HepG2 (cell line): ENCODE measurements around the gene MAD2L2. TPM values are rescaled to one million over a fixed set of nuclear protein-coding genes. Genes with fewer than 3 reads are reported as not detected.

Experiments used
- KDM3A ChIP-seq: IDR thresholded peaks from 2 replicates; pipeline ENCODE4 v1.6.1; 2018; ENCODE audit warnings: low read depth, missing compliant biosample characterization
- KLF11 ChIP-seq: IDR thresholded peaks from 2 replicates; pipeline ENCODE4 v1.6.1; 2016; ENCODE audit warnings: missing compliant biosample characterization
- MYC ChIP-seq: sonication (generic); formaldehyde crosslinking; IDR thresholded peaks from 2 replicates; pipeline ENCODE4 v1.9.0; 2021; ENCODE audit warnings: missing genetic modification reagents, borderline replicate concordance
- PHF8 ChIP-seq: sonication (generic); formaldehyde crosslinking; IDR thresholded peaks from 2 replicates; pipeline ENCODE4 v1.5.0; 2020; ENCODE audit warnings: missing genetic modification reagents
- RAD21 ChIP-seq: fragments of 450-650 bp; formaldehyde crosslinking; IDR thresholded peaks from 2 replicates; pipeline ENCODE4 v1.5.0; 2020; ENCODE audit warnings: mild to moderate bottlenecking
- TAF15 ChIP-seq: fragments of 200-400 bp; formaldehyde crosslinking; IDR thresholded peaks from one replicate; pipeline ENCODE4 v1.6.1; 2018; ENCODE audit warnings: mild to moderate bottlenecking, low read depth, low read length; ENCODE audit not compliant: poor library complexity, severe bottlenecking
- ZNF451 ChIP-seq: sonication (generic); formaldehyde crosslinking; IDR thresholded peaks from 2 replicates; pipeline ENCODE4 v1.5.0; 2020; ENCODE audit warnings: mild to moderate bottlenecking, missing genetic modification reagents
- ZNF563 ChIP-seq: sonication (generic); formaldehyde crosslinking; IDR thresholded peaks from 2 replicates; pipeline ENCODE4 v1.8.0; 2022; ENCODE audit warnings: mild to moderate bottlenecking, moderate library complexity, missing genetic modification reagents
- ZNF720 ChIP-seq: sonication (generic); formaldehyde crosslinking; IDR thresholded peaks from 2 replicates; pipeline ENCODE4 v1.4.0; 2020; ENCODE audit warnings: missing genetic modification reagents
- polyA plus RNA-seq, 8 experiments: library from polyadenylated mRNA; depleted of rRNA in 3 of 8; stranded (reverse) in 7 of 8; unstranded in 1 of 8; fragments of >200 nt; fragmentation: Illumina TruSeq in 4 of 8; extraction: Trizol in 4 of 8; gene quantifications; 2 replicates each; pipeline versions ENCODE4 v1.2.1 to v1.2.3, GENCODE V29; 2011 to 2016; ENCODE audit warnings: low read depth in 4 of 8, missing spikeins in 1 of 8, mixed read lengths in 1 of 8; ENCODE audit not compliant: insufficient read depth in 1 of 8
- total RNA-seq, 5 experiments: library from RNA; depleted of rRNA; stranded (reverse); fragments of >200 nt; fragmentation: Illumina TruSeq; extraction: Trizol; gene quantifications; 2 replicates each; pipeline ENCODE4 v1.2.3, GENCODE V29; 2016; ENCODE audit warnings: low read depth in 1 of 5
- TF ChIP-seq, protein P1 (sequence below): IDR thresholded peaks from 2 replicates; pipeline ENCODE4 v1.6.1; 2018; ENCODE audit warnings: missing genetic modification reagents, mild to moderate bottlenecking, missing compliant biosample characterization
- TF ChIP-seq, protein P2 (sequence below): sonication (generic); formaldehyde crosslinking; IDR thresholded peaks from 2 replicates; pipeline ENCODE4 v1.4.0; 2020; ENCODE audit warnings: missing genetic modification reagents
- TF ChIP-seq, protein P3 (sequence below): sonication (generic); formaldehyde crosslinking; IDR thresholded peaks from 2 replicates; pipeline ENCODE4 v1.4.0; 2020; ENCODE audit warnings: missing genetic modification reagents
- TF ChIP-seq, protein P4 (sequence below): sonication (generic); formaldehyde crosslinking; IDR thresholded peaks from 2 replicates; pipeline ENCODE4 v1.4.0; 2020; ENCODE audit warnings: mild to moderate bottlenecking, missing genetic modification reagents

MAD2L2 gene
- total and polyA plus RNA-seq, 2 of the 13 experiments (the other 11 are each of a cell fraction or from before 2014, with no cell fraction given) = 51.8 to 53.8 TPM

DNA sequence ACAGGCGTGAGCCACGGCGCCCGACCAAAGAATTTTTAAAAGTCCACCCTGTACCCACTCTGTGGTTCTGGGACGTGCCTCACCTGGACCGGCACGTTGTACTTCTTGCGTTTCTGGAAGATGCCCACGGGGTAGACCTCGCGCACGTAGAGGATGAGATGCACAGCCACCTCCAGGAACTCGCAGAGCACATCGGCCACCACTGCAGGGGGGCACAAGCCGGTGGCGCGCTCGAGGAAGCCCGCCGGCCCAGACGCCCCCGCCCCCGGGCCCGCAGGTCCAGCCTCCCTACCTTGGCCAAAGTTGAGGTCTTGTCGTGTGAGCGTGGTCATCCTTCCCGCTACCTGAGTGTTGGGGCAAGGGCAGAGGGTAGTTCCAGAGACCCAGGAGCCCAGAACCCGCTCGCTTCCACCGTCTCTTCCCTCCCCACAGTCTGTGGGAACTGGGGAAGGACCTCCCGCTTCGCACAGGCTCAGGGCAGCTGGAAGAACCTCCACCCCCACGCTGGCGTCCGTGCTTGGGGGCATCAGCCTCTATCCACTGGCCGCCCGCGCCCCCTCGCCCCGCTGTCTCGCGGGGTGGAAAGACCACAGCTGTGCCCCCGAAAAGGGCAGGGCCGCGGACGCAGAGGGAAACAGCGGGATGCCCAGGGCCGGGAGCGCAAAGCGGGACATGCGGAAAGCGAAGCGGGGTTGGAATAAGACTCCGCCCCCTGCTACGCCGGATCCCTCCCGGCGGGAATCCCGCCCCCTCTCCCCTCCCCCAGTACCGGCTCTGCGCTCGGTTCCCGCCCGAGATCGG lies 478 bp downstream of the MAD2L2 start (continued):
- TF ChIP-seq, protein P1, sequence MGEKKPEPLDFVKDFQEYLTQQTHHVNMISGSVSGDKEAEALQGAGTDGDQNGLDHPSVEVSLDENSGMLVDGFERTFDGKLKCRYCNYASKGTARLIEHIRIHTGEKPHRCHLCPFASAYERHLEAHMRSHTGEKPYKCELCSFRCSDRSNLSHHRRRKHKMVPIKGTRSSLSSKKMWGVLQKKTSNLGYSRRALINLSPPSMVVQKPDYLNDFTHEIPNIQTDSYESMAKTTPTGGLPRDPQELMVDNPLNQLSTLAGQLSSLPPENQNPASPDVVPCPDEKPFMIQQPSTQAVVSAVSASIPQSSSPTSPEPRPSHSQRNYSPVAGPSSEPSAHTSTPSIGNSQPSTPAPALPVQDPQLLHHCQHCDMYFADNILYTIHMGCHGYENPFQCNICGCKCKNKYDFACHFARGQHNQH = peak; percentile 20; the same call in 1 of the 2 replicates
- TF ChIP-seq MYC = peak; percentile 49; the same call in 1 of the 2 replicates
- no peak for TF ChIP-seq ZNF720 (CRISPR knock-in tag)
- TF ChIP-seq ZNF451 (CRISPR knock-in tag) = peak; percentile 68; the same call in 1 of the 2 replicates
- peak; percentile 10; the same call in 1 of the 2 replicates for TF ChIP-seq RAD21 (CRISPR knock-in tag)
- TF ChIP-seq, protein P2, sequence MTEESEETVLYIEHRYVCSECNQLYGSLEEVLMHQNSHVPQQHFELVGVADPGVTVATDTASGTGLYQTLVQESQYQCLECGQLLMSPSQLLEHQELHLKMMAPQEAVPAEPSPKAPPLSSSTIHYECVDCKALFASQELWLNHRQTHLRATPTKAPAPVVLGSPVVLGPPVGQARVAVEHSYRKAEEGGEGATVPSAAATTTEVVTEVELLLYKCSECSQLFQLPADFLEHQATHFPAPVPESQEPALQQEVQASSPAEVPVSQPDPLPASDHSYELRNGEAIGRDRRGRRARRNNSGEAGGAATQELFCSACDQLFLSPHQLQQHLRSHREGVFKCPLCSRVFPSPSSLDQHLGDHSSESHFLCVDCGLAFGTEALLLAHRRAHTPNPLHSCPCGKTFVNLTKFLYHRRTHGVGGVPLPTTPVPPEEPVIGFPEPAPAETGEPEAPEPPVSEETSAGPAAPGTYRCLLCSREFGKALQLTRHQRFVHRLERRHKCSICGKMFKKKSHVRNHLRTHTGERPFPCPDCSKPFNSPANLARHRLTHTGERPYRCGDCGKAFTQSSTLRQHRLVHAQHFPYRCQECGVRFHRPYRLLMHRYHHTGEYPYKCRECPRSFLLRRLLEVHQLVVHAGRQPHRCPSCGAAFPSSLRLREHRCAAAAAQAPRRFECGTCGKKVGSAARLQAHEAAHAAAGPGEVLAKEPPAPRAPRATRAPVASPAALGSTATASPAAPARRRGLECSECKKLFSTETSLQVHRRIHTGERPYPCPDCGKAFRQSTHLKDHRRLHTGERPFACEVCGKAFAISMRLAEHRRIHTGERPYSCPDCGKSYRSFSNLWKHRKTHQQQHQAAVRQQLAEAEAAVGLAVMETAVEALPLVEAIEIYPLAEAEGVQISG = peak; percentile 9; the same call in 1 of the 2 replicates
- TF ChIP-seq ZNF563 = peak; percentile 95
- peak; percentile 3 for TF ChIP-seq TAF15
- TF ChIP-seq, protein P3, sequence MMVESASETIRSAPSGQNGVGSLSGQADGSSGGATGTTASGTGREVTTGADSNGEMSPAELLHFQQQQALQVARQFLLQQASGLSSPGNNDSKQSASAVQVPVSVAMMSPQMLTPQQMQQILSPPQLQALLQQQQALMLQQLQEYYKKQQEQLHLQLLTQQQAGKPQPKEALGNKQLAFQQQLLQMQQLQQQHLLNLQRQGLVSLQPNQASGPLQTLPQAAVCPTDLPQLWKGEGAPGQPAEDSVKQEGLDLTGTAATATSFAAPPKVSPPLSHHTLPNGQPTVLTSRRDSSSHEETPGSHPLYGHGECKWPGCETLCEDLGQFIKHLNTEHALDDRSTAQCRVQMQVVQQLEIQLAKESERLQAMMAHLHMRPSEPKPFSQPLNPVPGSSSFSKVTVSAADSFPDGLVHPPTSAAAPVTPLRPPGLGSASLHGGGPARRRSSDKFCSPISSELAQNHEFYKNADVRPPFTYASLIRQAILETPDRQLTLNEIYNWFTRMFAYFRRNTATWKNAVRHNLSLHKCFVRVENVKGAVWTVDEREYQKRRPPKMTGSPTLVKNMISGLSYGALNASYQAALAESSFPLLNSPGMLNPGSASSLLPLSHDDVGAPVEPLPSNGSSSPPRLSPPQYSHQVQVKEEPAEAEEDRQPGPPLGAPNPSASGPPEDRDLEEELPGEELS (CRISPR knock-in tag) = no peak
- peak; percentile 73; the same call in 1 of the 2 replicates for TF ChIP-seq KDM3A (CRISPR knock-in tag)
- TF ChIP-seq PHF8 = peak; percentile 83
- TF ChIP-seq, protein P4, sequence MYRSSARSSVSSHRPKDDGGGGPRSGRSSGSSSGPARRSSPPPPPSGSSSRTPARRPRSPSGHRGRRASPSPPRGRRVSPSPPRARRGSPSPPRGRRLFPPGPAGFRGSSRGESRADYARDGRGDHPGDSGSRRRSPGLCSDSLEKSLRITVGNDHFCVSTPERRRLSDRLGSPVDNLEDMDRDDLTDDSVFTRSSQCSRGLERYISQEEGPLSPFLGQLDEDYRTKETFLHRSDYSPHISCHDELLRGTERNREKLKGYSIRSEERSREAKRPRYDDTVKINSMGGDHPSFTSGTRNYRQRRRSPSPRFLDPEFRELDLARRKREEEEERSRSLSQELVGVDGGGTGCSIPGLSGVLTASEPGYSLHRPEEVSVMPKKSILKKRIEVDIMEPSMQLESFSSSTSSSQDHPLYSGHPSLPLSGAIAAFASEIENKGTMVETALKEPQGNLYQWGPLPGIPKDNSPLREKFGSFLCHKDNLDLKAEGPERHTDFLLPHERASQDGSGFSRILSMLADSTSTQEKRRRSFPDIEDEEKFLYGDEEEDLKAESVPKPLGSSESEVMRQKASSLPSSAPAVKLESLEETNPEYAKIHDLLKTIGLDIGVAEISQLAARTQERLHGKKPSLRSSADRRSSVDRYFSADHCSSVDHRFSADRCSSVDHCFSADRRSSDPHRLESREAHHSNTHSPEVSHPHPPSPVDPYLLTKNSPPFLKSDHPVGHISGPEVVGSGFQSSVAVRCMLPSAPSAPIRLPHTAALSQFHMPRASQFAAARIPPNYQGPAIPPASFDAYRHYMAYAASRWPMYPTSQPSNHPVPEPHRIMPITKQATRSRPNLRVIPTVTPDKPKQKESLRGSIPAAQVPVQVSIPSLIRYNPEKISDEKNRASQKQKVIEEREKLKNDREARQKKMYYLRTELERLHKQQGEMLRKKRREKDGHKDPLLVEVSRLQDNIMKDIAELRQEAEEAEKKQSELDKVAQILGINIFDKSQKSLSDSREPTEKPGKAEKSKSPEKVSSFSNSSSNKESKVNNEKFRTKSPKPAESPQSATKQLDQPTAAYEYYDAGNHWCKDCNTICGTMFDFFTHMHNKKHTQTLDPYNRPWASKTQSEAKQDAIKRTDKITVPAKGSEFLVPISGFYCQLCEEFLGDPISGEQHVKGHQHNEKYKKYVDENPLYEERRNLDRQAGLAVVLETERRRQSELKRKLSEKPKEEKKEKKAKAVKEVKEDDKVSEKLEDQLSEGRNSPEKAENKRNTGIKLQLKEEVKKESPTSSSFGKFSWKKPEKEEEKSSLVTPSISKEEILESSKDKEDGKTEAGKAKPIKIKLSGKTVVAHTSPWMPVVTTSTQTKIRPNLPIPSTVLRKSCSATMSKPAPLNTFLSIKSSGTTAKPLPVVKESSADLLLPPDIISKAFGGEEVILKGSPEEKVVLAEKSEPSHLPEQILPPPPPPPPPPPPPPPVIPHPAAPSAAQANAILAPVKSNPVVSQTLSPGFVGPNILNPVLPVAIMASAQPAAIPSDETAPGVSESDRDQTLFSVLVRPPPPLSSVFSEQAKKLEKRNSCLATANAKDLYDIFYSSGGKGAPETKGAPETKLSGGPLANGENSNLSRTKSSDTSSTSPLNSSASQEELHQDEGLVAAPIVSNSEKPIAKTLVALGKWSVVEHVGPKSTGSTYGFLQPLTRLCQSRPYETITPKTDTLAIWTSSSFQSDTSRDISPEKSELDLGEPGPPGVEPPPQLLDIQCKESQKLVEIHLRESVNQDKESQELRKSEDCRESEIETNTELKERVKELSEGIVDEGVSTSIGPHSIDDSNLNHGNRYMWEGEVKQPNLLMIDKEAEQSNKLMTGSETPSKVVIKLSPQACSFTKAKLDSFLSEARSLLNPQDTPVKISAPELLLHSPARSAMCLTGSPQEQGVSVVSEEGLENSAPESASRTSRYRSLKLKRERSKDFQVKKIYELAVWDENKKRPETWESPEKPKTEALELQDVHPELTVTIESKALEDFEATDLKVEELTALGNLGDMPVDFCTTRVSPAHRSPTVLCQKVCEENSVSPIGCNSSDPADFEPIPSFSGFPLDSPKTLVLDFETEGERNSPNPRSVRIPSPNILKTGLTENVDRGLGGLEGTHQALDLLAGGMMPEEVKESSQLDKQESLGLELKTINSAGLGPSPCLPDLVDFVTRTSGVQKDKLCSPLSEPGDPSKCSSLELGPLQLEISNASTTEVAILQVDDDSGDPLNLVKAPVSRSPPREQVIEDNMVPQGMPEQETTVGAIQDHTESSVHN (CRISPR knock-in tag) = no peak
- no peak for TF ChIP-seq KLF11
